DMS114 treated with DMSO at 0.1 percent for 48 hours (cell line): ENCODE results near the gene GSK3A.

ENCODE experiments used
- DNase-seq: peaks from one replicate; lab custom pipeline; 2025; ENCODE audit not compliant: unreplicated experiment; lab: John Stamatoyannopoulos, UW

Gene GSK3A

DNA sequence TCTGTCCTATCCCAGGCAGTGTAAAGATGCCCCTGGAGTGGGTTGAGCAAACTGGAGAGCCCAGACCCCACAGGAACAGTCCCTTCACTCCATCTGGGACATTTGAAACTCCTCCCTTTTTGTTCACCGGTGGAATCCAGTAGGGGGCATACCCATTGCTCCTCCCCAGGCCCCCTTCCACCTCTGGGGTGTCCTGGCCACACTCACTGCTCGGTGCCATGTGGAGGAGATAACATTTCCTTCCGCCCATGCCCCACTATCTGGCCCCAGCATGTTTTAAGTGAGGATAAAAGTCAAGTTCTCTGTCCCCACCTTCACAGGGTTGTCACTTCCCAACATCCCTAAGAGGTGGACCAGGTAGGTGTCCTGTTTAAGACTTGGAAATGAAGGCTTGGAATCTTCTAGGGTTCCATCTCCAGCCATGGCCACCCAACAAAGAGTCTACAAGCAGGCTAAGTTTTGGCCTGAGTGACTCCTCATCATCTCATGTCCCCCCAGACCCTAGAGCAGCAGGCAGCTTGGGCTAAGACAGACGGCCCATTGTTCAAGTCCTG lies 13.0 kb downstream of the GSK3A start:
- no peak for DNase-seq

DNA sequence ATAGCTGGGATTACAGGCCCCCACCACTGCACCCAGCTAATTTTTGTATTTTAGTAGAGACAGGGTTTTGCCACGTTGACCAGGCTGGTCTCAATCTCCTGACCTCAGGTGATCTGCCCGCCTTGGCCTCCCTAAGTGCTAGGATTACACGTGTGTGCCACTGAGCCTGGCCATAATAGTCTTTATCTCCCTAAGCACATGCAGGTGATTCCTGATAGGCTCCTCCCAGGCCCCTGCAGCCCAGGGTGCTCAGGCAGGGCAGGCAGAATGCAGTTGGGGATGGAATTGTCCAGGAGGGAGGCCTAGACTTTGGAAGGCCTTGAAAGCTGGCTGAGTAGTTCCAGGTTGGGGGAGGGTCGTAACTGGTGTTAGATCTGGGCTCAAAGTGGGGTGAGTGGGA lies 13.8 kb downstream of the GSK3A start:
- no peak for DNase-seq

DNA sequence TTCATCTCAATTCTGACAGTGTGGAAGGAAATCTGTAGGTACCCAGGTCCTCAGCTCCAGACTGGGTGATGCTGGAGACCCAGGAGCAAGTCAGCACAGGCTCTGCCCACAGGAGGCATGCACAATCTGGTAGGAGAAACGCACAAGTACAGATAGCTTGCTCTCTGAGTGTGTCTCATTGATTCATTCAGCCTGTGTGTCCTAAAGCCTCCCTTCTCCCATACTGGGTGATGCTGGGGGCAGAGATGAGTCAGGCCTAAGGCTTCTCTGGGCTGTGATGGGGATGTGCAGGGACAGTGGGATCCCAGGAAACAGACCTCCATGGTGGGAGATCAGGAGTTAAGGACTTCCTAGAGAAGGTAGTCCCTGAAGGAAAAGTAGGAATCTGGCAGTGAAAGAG lies 15.5 kb downstream of the GSK3A start:
- no peak for DNase-seq

DNA sequence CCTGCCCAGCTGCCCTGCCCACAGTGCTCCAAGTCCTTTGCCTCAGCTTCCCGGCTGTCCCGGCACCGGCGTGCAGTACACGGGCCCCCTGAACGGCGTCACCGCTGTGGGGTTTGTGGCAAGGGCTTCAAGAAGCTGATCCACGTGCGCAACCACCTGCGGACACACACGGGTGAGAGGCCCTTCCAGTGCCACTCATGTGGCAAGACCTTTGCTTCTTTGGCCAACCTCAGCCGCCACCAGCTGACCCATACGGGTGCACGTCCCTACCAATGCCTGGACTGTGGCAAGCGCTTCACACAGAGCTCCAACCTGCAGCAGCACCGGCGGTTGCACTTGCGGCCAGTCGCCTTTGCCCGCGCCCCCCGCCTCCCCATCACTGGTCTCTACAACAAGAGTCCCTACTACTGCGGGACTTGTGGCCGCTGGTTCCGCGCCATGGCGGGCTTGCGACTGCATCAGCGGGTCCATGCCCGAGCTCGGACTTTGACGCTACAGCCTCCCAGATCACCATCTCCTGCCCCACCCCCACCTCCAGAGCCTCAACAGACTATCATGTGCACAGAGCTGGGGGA lies 16.6 kb downstream of the GSK3A start:
- no peak for DNase-seq

DNA sequence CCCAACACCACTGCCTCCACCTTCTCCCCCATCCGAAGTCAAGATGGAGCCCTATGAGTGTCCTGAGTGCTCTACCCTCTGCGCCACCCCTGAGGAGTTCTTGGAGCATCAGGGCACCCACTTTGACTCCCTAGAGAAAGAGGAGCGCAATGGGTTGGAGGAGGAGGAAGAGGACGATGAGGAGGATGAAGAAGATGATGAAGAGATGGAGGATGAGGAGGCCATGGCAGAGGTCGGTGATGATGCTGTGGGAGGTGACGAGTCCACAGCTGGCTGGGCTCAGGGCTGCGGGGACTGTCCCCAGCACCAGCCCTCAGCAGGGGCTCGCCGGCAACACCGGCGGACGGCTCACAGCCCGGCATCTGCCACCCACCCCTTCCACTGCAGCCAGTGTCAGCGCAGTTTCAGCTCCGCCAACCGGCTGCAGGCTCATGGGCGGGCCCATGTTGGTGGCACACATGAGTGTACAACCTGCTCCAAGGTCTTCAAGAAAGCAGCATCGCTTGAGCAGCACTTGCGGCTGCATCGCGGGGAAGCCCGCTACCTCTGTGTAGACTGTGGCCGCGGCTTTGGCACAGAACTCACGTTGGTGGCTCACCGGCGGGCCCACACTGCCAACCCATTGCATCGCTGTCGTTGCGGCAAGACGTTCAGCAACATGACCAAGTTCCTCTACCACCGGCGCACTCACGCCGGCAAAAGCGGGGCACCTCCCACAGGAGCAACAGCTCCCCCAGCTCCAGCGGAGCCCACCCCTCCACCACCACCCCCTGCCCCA lies 17.3 kb downstream of the GSK3A start:
- DNase-seq, result no peak

DNA sequence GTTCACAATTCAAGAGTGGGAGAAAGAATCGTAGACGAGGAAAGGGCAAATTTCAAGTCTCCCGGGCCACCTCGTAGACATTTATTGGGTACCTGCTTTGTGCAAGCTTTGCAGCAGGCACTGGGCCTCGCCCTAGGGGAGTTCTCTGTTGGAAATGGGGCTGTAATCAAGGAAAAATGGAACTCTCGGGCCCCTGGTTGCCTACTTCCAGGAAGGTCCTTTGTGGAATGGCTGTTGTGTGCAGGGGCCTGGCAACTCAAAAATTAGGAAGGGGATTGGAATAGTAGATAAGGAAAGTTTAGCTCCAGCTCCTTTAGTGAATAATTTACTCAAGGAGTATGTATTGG lies 21.7 kb downstream of the GSK3A start:
- no peak for DNase-seq

DNA sequence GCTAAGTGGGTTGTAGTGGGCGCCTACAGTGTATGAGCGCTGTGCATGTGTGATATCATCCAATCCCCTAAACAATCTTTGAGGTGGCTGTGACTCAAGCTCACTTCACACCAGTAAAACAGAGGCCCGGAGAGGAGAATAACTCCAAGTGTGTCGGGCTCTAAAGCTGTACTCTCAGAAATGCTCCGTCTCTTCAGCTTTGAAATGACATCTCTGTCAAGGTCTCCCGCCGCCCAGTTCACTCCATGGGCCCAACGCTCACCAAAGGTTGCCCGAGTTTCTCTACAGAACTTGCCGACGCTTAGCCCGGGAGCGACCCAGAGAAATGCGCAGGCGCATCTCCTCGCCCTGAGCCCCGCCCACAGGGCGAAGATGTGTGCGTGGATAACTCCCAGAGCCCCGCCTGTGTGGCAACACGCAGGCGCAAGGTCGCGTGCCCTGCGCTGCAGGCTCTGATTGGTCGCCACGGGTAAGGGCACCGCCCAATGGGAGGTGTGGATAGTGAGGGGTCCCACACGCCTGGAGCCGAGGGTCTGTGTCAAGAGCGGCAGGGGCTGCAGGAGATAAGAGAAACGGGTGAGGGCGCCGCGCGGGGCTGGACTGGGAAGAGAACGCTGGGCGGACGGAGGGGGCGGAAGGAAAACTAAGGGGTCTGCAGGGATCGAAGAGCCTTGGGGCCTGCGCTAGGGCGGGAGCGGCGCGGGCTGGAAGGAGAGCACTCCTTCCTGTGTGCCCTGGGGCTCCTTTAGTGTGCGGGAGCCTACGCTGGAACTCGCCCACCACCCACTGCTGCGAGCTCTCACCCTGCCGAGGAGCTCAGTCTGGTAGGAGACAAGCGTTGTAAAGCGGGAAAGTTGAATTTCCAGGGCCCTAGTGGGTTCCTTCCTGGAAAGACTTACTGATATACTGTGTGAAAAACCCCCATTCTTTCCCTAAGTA lies 22.3 kb downstream of the GSK3A start, which contains the start of gene ZNF526:
TSS of gene ZNF526 (plus strand) at position 501 of the 939 bp plus-strand sequence. CDS start 4,092 bp downstream, outside the sequence.
- peak; percentile 94 for DNase-seq

DNA sequence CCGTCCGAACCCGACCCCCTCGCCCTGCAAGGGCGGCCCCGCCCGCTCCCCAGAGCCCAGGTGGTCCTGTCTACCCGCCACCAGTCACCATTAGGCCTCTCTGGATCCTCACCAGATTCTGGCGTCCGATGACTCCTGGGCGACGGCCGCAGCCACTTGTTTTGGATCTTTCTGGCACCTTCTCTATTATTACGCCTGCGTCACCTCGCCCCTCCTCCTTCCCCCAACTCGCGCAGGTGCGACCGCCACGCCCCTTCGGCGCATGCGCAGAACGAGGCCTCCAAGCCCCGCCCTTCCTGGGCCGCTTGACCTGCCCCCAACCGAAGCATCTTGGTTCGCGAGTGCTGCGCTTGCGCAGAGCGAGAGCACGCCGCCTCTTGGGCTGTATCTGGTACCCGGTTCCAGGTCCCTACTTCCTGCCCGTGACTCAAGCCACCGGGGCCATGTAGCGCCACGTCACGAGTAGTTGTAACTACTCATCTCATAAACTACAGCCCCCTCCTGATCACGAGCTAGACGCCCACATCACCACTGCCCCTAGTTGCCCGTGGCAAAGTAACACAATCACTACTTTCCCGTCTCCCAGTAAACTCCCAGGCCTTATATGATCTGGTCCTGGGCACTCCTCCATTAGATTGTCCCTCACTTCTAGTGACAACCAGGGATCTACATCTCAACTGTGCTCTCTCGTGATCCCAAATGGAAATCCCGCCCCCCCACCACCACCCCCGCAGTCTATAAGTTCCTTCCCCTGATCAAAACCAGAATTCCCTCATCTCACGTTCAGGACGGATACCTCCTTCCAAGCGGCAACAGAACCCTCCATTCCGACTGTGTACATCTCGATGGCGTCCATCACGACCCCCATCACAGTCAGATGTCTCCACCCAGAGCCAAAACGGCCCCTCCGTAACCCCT lies 24.6 kb downstream of the GSK3A start, which contains the start of gene DEDD2:
TSS of gene DEDD2 (minus strand) at position 158 of the 918 bp plus-strand sequence. CDS start 670 bp downstream, outside the sequence.
- DNase-seq, result peak; percentile 87

DNA sequence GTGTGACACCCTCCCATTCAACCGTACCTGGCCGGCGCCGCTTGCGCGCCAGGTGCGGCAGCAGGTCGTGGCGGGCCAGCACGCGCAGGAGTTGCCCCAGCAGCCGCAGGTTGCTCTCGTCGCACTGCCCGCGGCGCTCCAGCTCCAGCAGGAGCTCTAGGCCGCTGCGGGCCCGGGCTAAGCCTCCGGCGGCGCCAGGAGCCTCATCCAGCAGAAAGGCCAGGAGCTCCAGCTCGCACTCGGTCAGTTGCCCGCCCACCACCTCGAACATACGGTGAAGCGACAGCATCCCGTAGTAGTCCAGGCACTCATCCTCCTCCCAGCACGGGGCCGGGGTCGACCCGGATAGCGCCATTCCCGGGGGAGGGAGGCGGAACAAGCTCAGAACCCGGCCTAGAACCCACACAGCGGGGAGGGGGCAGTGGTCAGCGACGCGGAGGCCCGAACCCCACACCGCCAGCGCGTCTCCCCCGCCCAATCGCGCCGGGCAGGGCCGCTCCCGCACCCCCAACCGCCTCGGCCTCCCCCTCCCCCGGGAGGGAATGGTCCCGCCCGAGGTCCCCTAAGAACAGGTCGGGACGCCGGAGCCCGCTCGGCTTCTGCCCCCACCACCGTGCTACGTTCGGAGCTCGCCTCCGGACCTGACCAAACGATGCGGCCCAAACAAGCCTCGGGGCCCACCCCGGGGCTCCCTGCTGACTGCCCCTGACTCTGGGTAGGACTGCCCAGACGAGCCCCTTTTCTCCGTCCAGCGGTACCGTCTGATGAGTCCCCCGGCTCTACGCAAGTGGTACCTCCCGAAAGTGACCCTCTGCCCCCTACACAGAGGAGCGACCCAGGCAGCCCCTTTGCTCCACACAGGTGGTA lies 25.5 kb downstream of the GSK3A start:
- no peak for DNase-seq

DNA sequence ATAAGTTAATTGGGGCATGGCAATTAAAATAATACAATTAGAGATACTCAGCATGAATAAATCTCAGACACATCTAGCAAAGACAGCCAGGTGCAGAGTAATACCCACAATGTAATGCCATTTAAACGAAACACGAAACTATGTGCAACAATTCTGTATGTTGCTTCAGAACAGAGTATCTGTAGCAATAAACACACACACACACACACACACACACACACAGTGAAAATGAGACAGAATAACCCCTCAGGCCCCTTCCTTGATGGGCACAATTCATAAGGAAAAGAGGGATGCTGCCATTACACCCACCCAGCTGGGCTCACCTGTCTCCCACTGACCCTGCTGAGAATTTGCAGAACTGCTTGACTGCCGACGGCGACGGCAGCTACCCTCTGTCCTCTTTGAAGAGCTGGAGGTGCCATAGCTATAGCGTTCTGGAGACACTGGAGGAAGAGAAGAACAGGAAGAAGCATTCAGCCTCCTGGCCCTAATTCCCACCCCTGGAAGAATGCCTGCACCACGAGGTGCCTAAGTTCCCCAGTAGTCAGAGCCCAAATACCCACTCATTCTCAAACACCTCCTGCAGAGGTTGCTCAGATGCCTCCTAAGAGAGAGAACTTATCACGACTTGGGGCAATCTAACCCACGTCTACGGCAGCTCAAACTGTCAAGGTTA lies 27.5 kb downstream of the GSK3A start:
- DNase-seq, result no peak

DNA sequence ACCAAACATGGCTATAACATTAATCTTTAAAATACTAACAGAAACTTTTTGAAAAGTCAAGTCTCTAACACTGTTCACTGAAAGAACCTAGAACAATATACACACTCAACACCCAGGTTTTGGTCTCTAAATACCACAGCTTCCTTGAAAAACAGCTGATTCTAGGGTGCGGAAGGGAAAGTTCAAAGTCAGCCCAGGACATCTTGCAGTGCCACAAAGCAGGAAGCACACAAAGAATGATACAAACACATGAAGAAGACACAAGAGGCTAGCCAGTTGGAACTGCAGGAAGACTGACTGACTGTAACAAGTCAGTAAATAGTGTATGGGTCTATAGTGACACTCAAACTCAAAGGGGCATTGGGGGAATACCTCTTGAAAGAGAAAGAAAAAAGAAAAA lies 29.5 kb downstream of the GSK3A start:
- no peak for DNase-seq

DNA sequence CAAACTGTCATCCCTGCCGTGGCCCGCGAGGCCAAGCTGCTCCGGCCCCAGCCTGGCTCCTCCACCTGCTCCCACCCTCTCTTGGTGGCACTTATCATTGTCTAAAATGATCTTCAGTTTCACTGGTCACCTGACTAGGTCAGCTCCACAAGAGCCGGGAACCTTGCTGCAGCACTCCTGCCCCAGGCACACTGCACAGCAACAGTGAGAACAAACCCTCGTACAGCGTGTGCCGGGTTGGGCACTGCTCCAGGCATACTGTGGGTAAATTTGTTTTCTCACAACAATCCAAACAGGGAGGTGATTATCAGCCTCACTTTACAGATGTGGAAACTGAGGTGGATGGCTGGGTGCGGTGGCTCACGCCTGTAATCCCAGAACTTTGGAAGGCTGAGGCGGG lies 33.8 kb downstream of the GSK3A start:
- no peak for DNase-seq

DNA sequence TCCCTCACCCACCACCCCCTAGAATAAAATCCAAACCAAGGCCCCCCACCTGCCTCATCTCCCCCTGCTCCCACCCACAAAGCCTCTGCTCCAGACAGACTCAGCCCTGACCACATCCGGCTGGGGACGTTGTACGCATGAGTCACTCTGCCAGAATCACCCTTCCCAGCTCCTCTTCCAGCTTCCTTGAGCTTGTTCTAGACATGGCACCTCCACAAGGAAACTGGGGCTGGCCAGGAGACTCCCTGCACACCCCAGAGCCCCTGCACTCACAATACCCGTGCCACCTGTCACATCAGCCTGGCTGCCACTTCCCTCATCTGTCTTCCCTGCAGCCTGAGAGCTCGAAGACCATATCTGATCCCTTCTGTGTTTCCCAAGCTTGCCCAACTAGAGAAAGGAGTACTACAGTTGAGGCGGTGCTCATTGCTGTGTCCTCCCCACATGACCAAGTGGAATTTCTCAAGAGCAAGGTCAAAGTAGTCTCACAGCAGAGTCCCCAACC lies 34.6 kb downstream of the GSK3A start:
- DNase-seq, result no peak

DNA sequence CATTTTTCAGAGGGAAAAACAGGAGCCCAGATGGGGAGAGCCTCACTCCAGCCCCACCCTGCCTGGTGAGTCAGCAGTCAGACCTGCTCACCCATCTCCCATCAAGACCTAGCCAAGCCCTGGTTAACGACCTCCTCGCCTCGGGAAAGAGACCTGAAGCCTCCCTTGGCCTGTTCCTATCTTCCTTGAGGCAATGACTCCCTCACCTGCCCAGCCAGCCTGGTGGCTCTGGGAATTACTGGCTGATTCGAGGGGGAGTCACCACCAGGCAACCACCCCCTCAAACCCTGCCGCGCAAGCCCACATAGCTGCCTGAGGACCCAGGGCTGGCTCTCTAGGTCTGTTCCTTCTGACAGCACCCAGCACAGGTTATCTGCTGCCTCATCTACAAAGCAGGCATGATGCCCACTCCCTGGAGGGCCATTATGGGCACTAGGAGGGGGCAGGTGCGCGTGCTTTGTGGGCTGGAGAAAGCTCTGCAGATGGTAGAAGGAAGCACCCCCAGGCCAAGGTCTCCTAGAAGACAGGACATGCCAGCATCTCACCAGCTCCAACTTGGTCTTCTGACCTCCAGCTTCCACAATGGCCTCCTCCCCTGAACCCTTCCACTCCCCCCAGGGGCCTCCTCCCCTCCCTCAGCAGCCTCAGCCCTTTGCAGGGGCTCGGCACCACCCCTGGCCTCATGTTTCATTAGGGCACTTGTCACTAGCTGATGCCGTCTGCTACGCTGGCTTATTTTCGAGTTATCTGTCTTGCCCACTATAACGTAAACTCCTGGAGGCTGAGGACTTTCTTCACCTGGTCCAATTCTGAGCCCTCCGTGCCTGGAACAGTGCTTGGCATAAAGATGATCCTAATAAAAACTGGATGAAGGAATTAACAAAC lies 35.3 kb downstream of the GSK3A start:
- DNase-seq, result no peak

DNA sequence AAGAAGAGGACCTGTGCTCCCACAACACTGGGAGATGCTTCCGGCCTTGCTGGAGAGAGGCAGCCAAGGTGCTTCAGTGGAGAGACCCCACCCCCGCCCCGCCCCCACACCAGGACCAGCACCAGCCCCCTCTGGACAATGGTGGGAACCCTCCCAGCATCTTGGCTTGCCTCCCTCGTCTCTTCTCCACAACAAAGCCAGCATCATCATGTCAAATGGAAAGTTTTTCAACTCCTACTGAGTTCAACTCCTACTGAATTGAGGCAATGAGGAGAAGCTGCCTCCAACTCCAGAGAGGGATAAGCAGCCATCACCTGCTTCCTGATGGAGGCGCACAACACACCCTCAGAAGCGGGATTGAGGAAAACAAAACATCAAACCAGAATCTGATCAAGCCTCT lies 37.7 kb downstream of the GSK3A start:
- DNase-seq, result no peak

DNA sequence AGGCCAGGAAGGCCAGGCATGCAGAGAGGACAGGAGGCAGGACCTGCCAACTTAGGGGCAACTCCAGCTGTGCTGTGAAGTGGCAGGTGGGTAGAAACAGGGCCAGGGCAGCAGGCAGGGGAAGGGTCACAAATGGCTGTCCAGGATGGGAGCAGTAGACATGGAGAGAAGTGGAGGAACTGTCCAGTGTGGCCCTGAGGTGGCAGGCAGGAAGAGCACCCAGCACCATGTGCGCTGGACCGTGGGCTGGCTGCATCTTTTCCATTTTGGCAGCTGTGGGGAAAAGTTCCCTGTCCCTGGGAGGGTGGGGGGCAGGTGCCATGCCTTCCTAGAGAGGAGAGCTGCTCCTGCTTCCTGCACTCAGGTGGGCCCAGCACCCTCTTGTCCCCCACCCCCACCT lies 38.7 kb downstream of the GSK3A start:
- DNase-seq, result no peak

DNA sequence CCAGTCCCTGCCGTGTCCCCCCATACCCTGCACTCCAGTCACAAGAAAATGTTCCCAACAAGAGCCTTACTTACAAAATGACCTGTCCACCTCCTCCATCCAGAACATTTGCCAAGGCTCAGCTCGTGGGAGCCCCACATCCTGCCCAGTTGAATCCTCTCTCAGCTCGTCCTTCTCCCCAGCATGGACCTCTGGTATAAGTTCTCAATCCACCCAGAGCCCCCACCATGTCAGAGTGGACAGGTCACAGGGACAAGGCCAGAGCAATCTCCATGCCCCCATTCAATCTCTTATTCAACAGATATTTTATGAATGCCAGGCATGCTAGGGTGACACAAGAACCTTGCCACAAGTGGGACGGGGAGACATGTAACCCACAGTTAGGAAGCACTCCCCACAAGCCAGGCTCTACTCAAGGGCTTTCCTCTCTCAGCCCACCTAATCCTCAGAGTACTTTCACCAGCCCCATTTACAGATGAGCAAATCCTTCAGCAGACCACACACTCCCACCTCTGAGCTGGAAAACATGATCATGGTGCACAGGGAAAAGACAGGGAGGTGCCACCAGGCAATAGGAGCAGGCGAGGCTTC lies 40.0 kb downstream of the GSK3A start:
- no peak for DNase-seq
